Esophagus squamous epithelium (tissue), 5 donors: ENCODE results near the gene DRC3. TPM values are rescaled to one million over a fixed set of nuclear protein-coding genes. Genes with fewer than 3 reads are reported as not detected.

Source experiments
- DNase-seq: peaks from one replicate; lab custom pipeline; 2025; lab: John Stamatoyannopoulos, UW
- H3K27ac ChIP-seq, 4 donors: fragments of 200-600 bp; sonication (generic); one replicate each; pipeline ENCODE4 v1.5.1; 2016 to 2019; ENCODE audit warnings: mild to moderate bottlenecking in 1 of 4
- H3K27me3 ChIP-seq, 4 donors: fragments of 200-600 bp; sonication (generic); 1 replicate in 3 of 4; 2 replicates in 1 of 4; pipeline versions ENCODE4 v1.5.1 to v1.6.0; 2017 to 2021; ENCODE audit warnings: antibody characterized with exemption in 1 of 4
- H3K36me3 ChIP-seq, 3 donors: fragments of 200-600 bp; sonication (generic); one replicate each; pipeline ENCODE4 v1.5.1; 2016 to 2019
- H3K4me1 ChIP-seq, 3 donors: fragments of 200-600 bp; sonication (generic); one replicate each; pipeline ENCODE4 v1.5.1; 2017 to 2019
- H3K4me3 ChIP-seq, 4 donors: fragments of 200-600 bp; sonication (generic); 1 replicate in 3 of 4; 2 replicates in 1 of 4; pipeline ENCODE4 v1.5.1; 2016 to 2019; ENCODE audit warnings: mild to moderate bottlenecking in 2 of 4, moderate library complexity in 1 of 4
- H3K9me3 ChIP-seq, 3 donors: fragments of 200-600 bp; sonication (generic); one replicate each; pipeline ENCODE4 v1.5.1; 2016 to 2019
- CTCF ChIP-seq, 6 experiments: fragments of 450-650 bp in 4 of 6; fragments of 200-600 bp in 2 of 6; sonication (generic) in 2 of 6; IDR thresholded peaks; one replicate each; pipeline ENCODE4 v1.5.1; 2016 to 2019; ENCODE audit warnings: antibody characterized with exemption in 6 of 6, mild to moderate bottlenecking in 4 of 6, moderate library complexity in 4 of 6
- POLR2A ChIP-seq, 4 donors: fragments of 450-650 bp; IDR thresholded peaks; one replicate each; pipeline ENCODE4 v1.6.1; 2017; ENCODE audit warnings: antibody characterized with exemption in 4 of 4, mild to moderate bottlenecking in 4 of 4, moderate library complexity in 3 of 4
- WGBS, 2 donors: methylation state at CpG; one replicate each; pipeline ENCODE4 v1.1.5; 2018; 5-methylcytosine and 5-hydroxymethylcytosine counted together
- intact Hi-C: fragments of 100-400 bp; cut with DNase I; formaldehyde crosslinking; loops from one replicate; pipeline ENCODE4 v1.15.0; 2022
- total RNA-seq, 4 donors: library from RNA; depleted of rRNA; stranded (reverse); fragments of >200 nt; gene quantifications; one replicate each; pipeline ENCODE4 v1.1.0, GENCODE V29; 2016
- donor health status: DM: yes; HTN: yes; CAD: no.

DRC3 gene
- total RNA-seq, 4 donors from 2014 or later: 0.11 to 2.5 (median 1.3) TPM

DNA sequence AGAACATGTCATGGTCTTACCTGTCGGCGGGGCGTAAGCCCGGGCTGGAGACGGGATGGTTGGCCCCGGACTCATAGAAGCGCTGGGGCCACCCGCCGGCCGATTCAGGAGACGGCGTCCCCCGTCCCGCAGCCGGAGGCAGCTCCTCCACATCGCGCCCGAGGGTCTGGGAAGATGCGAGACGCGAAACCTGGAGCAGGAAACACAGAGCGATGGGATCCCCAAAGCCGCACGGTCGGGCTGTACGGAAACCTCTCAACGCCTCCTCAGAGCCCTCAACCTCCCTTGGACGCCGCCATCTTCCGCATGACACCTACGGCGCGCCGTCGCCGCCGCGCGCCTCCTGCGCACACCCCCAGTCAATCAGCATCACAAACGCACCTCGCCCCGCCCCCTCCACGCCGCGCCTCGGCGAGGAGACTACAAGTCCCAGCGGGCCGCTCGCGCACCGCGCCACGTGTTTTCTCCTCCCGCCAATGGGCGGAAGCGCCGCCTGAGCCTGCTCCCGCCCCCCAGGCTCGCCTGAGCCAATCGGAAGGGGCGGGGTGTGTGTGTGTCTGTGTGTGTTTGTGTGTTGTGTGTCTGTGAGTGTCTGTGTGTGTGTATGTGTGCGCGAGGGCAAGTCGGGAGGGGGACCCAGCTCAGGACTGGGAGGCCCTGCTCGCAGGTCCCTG, 66.3 kb downstream of the DRC3 start, which contains the start of the genes ATPAF2 and GID4:
Gene ATPAF2, minus strand, starts transcription at position 308 of the 674 bp plus-strand sequence. Its CDS starts 155 bp downstream, at position 153.
Gene GID4, plus strand, starts transcription at position 548 of the 674 bp plus-strand sequence. Its CDS starts 57 bp downstream, at position 605.
- Histone ChIP-seq H3K27me3 (no peaks in the 10 kb centered on the region), H3K4me1 (peaks cover 17 to 54% (median 34%) of the 10 kb centered on the region in 3 donors), H3K27ac (peak within 1 kb of the TSS; percentile 88 to 92 (median 90)), H3K36me3 (peaks cover 0 to 3% (median 0%) of the 10 kb centered on the region in 3 donors), H3K9me3 (no peaks in the 10 kb centered on the region), H3K4me3 (peak within 1 kb of the TSS; percentile 75 to 99 (median 82))
- intact Hi-C loops: loop anchor here (10.0 kb wide), 1 partner anchor 224 kb away; no protein-coding TSS in a partner anchor
- TF ChIP-seq POLR2A (IDR thresholded peaks at IDR 0.05) (peak in 3 of 4 donors; percentile 20 to 50 (median 42)), CTCF (IDR thresholded peaks at IDR 0.05) (peak in 1 of 6 experiments; percentile 10)
- 0% methylated on average over 15 of the region's 67 CpGs; no CpG with 5 or more reads in 1 of the 2 donors for WGBS, 2 donors
- peak; percentile 97 for DNase-seq

GRCh38 chr17:18039535-18040260, 67.0 kb downstream of the DRC3 start:
- WGBS, 2 donors: 0% methylated on average over 2 of the region's 81 CpGs; no CpG with 5 or more reads in 1 of the 2 donors
- no peak for DNase-seq

DNA sequence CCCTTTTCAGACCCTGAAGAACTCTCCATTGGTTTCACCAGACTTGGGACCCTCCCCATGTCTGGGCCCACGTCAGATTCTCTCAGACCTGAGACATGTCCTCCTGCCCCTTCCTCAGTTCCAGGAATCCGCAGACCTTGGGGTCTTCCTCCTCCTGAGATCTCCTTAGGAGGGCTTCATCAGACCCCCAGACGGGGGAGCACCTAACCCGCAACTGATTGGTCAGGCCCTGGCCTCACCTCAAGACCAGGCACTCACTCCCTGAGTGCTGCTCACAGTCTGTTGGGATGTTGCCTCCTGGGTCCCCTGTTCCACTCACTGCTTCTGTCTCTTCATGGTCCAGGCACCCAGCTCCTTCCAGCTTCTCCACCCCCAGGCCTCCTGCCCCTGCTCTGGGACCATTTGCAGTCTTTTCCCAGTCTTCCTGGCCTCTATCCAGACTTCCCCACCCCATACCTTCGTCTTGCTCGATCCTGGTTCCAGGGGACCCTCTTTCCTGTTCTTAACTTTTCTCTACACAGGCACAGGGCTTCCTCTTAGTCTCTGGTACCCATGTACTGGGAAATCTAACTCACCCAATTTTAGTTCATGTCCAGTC, 67.7 kb downstream of the DRC3 start:
- TF ChIP-seq POLR2A (IDR thresholded peaks at IDR 0.05) (no peak), CTCF (IDR thresholded peaks at IDR 0.05) (no peak)
- H3K36me3 ChIP-seq: peaks cover 0 to 16% (median 0%) of the 10 kb centered on the region in 3 donors
- 17 to 19% methylated on average over 4 to 6 of the region's 6 CpGs for WGBS, 2 donors
- H3K4me3 ChIP-seq: peak overlapping the region; percentile 75 to 99 (median 82)
- H3K27ac ChIP-seq: peak overlapping the region; percentile 88 to 92 (median 90)
- no peaks in the 10 kb centered on the region for H3K9me3 ChIP-seq
- intact Hi-C loops: no loop called here
- peaks cover 17 to 54% (median 34%) of the 10 kb centered on the region in 3 donors for H3K4me1 ChIP-seq
- DNase-seq: no peak
- H3K27me3 ChIP-seq: no peaks in the 10 kb centered on the region

More at GRCh38 chr17:18039535-18040260, 67.0 kb downstream of the DRC3 start:
- intact Hi-C loops: loop anchor here (10.0 kb wide), 1 partner anchor 225 kb away; no protein-coding TSS in a partner anchor
- Histone ChIP-seq H3K4me1 (peaks cover 17 to 54% (median 34%) of the 10 kb centered on the region in 3 donors), H3K9me3 (no peaks in the 10 kb centered on the region), H3K27me3 (no peaks in the 10 kb centered on the region), H3K27ac (peak overlapping the region; percentile 88 to 92 (median 90)), H3K4me3 (peak overlapping the region; percentile 75 to 99 (median 82)), H3K36me3 (peaks cover 0 to 10% (median 0%) of the 10 kb centered on the region in 3 donors)
- no peak for TF ChIP-seq POLR2A (IDR thresholded peaks at IDR 0.05)
- TF ChIP-seq CTCF (IDR thresholded peaks at IDR 0.05): no peak

GRCh38 chr17:18041776-18042175, 69.1 kb downstream of the DRC3 start:
- Histone ChIP-seq H3K27me3 (no peaks in the 10 kb centered on the region), H3K9me3 (no peaks in the 10 kb centered on the region), H3K4me3 (no peak overlapping the region), H3K27ac (peak overlapping the region in 2 of 4 donors; percentile 35 to 57), H3K36me3 (peaks cover 0 to 29% (median 0%) of the 10 kb centered on the region in 3 donors), H3K4me1 (peaks cover 17 to 50% (median 34%) of the 10 kb centered on the region in 3 donors)
- intact Hi-C loops: no loop called here
- TF ChIP-seq CTCF (IDR thresholded peaks at IDR 0.05): no peak
- no peak for TF ChIP-seq POLR2A (IDR thresholded peaks at IDR 0.05)
- WGBS, 2 donors: 25 to 33% methylated on average over 1 of the region's 1 CpG
- DNase-seq: no peak
